EL (cell line): ENCODE measurements around the gene RAPGEF6.
A peak's percentile ranks its signal among the peaks of the same experiment; 100 is the strongest.
"Not testable (repeated sequence)": the region's sequence is repeated elsewhere in the genome, so short reads cannot be mapped to it uniquely, and the experiment has no call there.

Experiments used
- DNase-seq: peaks from one replicate; pipeline ENCODE4 v3.0.0-alpha.2; 2016

RAPGEF6 gene

DNA sequence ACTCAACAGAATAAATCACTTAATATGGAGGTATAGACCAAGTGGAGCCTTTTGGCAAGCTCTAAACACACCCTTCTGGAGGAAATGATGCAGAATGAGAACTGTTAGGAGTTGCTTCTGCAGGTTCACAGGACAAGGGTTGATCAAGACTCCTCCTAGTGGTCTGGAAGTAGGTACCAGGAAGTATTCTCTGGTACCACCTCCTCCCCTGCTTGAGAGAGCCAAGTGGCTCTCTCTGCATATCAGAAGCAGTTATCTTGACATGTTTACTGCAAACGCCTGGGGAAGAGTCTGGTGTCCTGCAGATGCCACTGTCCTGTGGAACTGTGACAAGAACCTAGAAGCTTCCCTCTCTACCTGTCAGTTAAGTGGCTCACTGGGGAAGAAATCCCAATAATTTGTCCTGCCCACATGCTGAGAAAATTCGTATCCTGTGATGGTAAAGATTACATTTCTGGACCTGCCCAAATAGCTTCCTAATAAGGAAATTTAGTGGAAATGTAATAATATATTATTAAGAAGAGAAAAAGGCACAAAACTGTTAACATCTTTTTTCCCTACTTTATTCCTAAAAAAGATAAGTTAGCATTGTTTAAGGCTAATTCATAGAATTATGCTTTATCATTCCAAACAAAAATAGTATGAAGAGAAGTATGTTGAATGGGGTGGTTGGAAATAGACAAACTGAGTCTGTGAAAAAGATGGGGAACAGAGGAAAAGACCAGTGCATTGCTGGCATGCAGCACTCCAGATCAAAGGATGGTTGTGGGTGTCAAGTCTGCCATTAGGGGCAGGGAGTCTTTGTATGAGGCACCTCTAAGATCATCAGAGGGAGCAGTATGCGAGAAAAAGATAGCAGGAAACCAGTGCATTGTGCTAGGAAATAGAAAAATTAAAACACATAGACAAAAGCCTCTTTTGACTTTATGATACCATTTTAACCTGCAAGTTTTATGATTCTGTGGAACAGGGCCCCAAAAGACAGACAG, 252.3 kb downstream of the RAPGEF6 start:
- DNase-seq: peak; percentile 65

GRCh38 chr5:131381777-131382176, 253.3 kb downstream of the RAPGEF6 start:
- no peak for DNase-seq

GRCh38 chr5:131381021-131381420, 254.0 kb downstream of the RAPGEF6 start:
- no peak for DNase-seq

- not testable (repeated sequence) for DNase-seq
These were observed 254.8 kb downstream of the RAPGEF6 start for GRCh38 chr5:131380238-131380637.

DNA sequence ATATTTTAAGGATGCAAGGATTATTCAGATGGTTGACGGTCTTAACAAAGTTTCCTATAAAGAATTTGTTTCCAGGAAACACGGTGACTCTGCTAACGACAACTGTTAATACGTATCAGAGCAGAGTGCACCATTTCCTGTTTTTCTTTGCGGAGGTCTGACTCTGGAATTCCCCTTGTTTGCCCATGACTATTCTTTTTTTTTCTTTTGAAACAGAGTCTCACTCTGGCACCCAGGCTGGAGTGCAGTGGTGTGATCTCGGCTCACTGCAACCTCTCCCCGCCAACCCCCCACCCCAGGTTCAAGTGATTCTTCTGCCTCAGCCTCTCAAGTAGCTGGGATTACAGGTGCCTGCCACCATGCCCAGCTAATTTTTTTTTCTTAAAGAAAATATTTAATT, 255.3 kb downstream of the RAPGEF6 start:
- peak; percentile 60 for DNase-seq

DNA sequence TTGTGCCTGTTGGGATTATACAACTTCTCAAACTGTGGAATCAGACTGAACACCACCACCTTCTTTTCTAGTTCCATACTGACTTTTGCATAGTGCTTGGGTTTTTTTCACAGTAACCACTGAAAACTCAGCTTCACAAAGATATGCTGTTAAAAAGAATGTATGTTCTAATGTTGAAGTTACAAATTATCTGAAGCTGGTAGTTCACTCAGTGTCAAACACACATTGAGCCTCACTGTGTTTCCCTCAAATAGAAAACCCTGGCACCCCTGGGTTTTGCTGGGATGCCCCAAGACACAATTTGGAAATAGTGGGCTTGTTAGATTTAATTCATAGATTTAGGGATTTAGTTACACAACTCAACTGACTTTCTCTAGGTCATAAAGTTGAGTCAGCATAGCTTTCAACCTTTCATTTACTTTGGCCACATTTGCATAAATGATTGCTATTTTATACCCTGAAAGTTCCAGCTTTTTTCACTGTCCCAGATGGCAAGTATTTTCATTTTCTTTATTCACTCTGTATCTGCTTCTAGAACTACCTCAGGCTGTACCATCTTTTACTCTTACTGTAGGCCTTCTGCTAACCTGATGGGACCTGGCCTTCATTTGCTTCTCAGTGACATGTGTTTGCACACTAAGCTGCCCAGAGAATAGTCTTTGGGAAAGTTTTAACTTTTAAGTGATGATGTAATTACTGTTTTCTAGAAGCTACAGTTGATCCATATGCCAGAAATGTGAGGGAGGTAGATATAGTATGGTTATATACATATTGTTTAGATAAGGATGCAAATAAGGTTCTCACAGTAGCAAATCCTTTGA, 256.1 kb downstream of the RAPGEF6 start:
- no peak for DNase-seq

- DNase-seq: peak; percentile 52
These were observed 257.2 kb downstream of the RAPGEF6 start for GRCh38 chr5:131377785-131378325.

GRCh38 chr5:131377346-131377745, 257.7 kb downstream of the RAPGEF6 start:
- no peak for DNase-seq

DNA sequence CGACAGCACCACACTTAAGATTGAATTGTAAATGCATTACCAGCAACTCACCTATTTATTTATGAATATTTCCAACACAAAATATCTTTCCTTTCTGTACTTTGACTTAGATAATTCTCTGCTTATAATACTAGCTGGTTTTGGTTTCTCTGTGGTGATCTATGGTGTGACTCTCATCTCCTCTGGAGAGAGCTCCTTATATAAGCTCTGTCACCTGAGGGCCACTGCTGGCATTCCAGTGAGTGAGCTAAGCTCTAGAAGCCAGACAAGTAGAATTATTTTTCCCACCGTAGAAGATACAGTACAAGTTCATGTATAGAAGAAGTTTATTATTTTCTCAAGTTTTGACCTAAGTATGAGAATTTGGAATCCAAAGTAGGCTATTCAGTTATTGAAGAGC, 259.7 kb downstream of the RAPGEF6 start:
- DNase-seq: no peak
